Heart left ventricle (tissue), 16 donors: Measurements from ENCODE around the gene ASCC3. TPM values are rescaled to one million over a fixed set of nuclear protein-coding genes. Genes with fewer than 3 reads are reported as not detected.
A peak's percentile ranks its signal among the peaks of the same experiment; 100 is the strongest.

Source experiments
- ATAC-seq, 4 donors: fragments of 200-7000 bp; cut with Tn5 transposase; one replicate each; pipeline ENCODE4 v1.9.1; 2020 to 2022; ENCODE audit warnings: moderate library complexity in 4 of 4, mild to moderate bottlenecking in 3 of 4, moderate number of reproducible peaks in 1 of 4
- DNase-seq, 5 donors: peaks; one replicate each; pipeline ENCODE4 v3.0.0-alpha.2; 2020
- H3K27ac ChIP-seq, 12 donors: fragments of 200-600 bp; sonication (generic) in 4 of 12; one replicate each; pipeline versions ENCODE4 v1.5.0 to v1.8.0; 2016 to 2022; ENCODE audit warnings: mild to moderate bottlenecking in 2 of 12
- H3K27me3 ChIP-seq, 9 donors: fragments of 200-600 bp; sonication (generic) in 2 of 9; one replicate each; pipeline versions ENCODE4 v1.5.1 to v1.8.0; 2016 to 2022; ENCODE audit warnings: mild to moderate bottlenecking in 3 of 9
- H3K36me3 ChIP-seq, 9 donors: fragments of 200-600 bp; sonication (generic) in 2 of 9; one replicate each; pipeline versions ENCODE4 v1.5.0 to v1.8.0; 2018 to 2022; ENCODE audit warnings: mild to moderate bottlenecking in 2 of 9
- H3K4me1 ChIP-seq, 12 donors: fragments of 200-600 bp; sonication (generic) in 4 of 12; one replicate each; pipeline versions ENCODE4 v1.5.0 to v1.8.0; 2016 to 2022; ENCODE audit warnings: mild to moderate bottlenecking in 3 of 12
- H3K4me3 ChIP-seq, 12 donors: fragments of 200-600 bp; sonication (generic) in 4 of 12; one replicate each; pipeline versions ENCODE4 v1.5.0 to v1.8.0; 2017 to 2022; ENCODE audit warnings: mild to moderate bottlenecking in 9 of 12, moderate library complexity in 4 of 12
- H3K9me3 ChIP-seq, 12 donors: fragments of 200-600 bp; sonication (generic) in 4 of 12; one replicate each; pipeline versions ENCODE4 v1.5.0 to v1.8.0; 2016 to 2022; ENCODE audit warnings: mild to moderate bottlenecking in 1 of 12
- CTCF ChIP-seq, 12 donors: fragments of 200-600 bp; sonication (generic) in 4 of 12; IDR thresholded peaks; one replicate each; pipeline versions ENCODE4 v1.5.0 to v1.8.0; 2018 to 2022; ENCODE audit warnings: antibody characterized with exemption in 12 of 12, mild to moderate bottlenecking in 5 of 12
- POLR2A ChIP-seq, 2 donors: fragments of 450-650 bp; IDR thresholded peaks; one replicate each; pipeline ENCODE4 v1.6.1; 2017; ENCODE audit warnings: antibody characterized with exemption in 2 of 2, mild to moderate bottlenecking in 2 of 2, moderate library complexity in 2 of 2
- WGBS, 4 donors: extraction: QIAGEN DNeasy Blood & Tissue Kit in 2 of 4; methylation state at CpG; one replicate each; pipeline versions ENCODE4 v1.1.5 to v1.1.7; 2013 to 2018; 5-methylcytosine and 5-hydroxymethylcytosine counted together
- intact Hi-C, 10 donors: fragments of 100-400 bp; cut with DNase I; formaldehyde crosslinking; loops; one replicate each; pipeline versions ENCODE4 v1.11.1 to v1.14.2; 2022
- polyA plus RNA-seq, 2 donors: library from polyadenylated mRNA; stranded (reverse); fragments of 200-250 nt; gene quantifications; one replicate each; pipeline ENCODE4 v1.2.3, GENCODE V29; 2013
- total RNA-seq, 9 donors: library from RNA; depleted of rRNA in 2 of 9; stranded (reverse); fragments of >200 nt in 2 of 9; fragmentation: NEBNext Ultra II Directional in 3 of 9; extraction: Animal tissue kit (Norgen Biotek cat#: 25700) in 3 of 9; gene quantifications; one replicate each; pipeline versions ENCODE4 v1.1.0 to v1.2.4, GENCODE V29; 2016 to 2023
- donor health status: ischemic (EF 13 %, LVEDD 7.1; RV severe dilation, severe dysfunction).
- donor health status: healthy with polysubstance abuse.
- donor health status: DM: no; HTN: yes; CAD: no.
- donor health status: DM: no; HTN: no; CAD: no.
- donor health status: ischemic (EF 25% LVEDD 6.9; RV normal size, moderate dysfunction).
- donor health status: ischemic (EF 25% LVEDD 5.7; RV mildly dilated, moderate dysfunction).
- donor health status: healthy.
- donor health status: DM: yes; HTN: yes; CAD: no.
- donor health status: ischemic (EF 35%, LVEDD 5.7; RV mildly dilated, moderate dysfunction).
- donor health status: nonischemic (EF 11% LVEDD 7.7; RV severe dilation, severe dysfunction).
- donor health status: DM: yes; HTN: yes; CAD: no.
- donor health status: PGD.
- donor health status: ischemic (EF 29% LVEDD 5.4; RV normal size, mild dysfunction).
- donor health status: nonischemic (EF 23%, LVEDD 6.1; RV moderate dilation, normal function).

ASCC3 gene
- total and polyA plus RNA-seq, 11 donors: 3.4 to 29.2 (median 15.0) TPM

GRCh38 chr6:100879317-100879716 lies 1.8 kb downstream of the ASCC3 start:
- intact Hi-C loops: no loop called here
- Histone ChIP-seq H3K36me3 (no peaks in the 10 kb centered on the region), H3K27ac (no peak overlapping the region), H3K27me3 (no peaks in the 10 kb centered on the region), H3K9me3 (no peaks in the 10 kb centered on the region), H3K4me3 (peak overlapping the region in 4 of 12 donors; percentile 86 to 90 (median 88)), H3K4me1 (peaks cover 0 to 39% (median 19%) of the 10 kb centered on the region in 12 donors)
- no peak for DNase-seq
- no peak for TF ChIP-seq CTCF (IDR thresholded peaks at IDR 0.05)
- TF ChIP-seq POLR2A (IDR thresholded peaks at IDR 0.05): no peak
- no peak for ATAC-seq
- whole genome bisulfite sequencing, 4 donors: 94 to 99% (median 97%) methylated on average over 2 of the region's 2 CpGs

GRCh38 chr6:100877851-100878250 lies 3.3 kb downstream of the ASCC3 start:
- ATAC-seq: no peak
- DNase-seq: no peak
- Histone ChIP-seq H3K36me3 (no peaks in the 10 kb centered on the region), H3K27me3 (no peaks in the 10 kb centered on the region), H3K9me3 (peaks cover 0 to 9% (median 0%) of the 10 kb centered on the region in 12 donors), H3K4me3 (no peak overlapping the region), H3K27ac (no peak overlapping the region), H3K4me1 (peaks cover 0 to 39% (median 19%) of the 10 kb centered on the region in 12 donors)
- TF ChIP-seq CTCF (IDR thresholded peaks at IDR 0.05) (no peak), POLR2A (IDR thresholded peaks at IDR 0.05) (no peak)
- intact Hi-C loops: no loop called here

- intact Hi-C loops: no loop called here
- Histone ChIP-seq H3K4me3 (no peak overlapping the region), H3K9me3 (peaks cover 0 to 9% (median 0%) of the 10 kb centered on the region in 12 donors), H3K27ac (no peak overlapping the region), H3K36me3 (peaks cover 0 to 8% (median 0%) of the 10 kb centered on the region in 9 donors), H3K4me1 (peaks cover 0 to 31% (median 15%) of the 10 kb centered on the region in 12 donors), H3K27me3 (no peaks in the 10 kb centered on the region)
- ATAC-seq (no peak), DNase-seq (no peak)
- TF ChIP-seq CTCF (IDR thresholded peaks at IDR 0.05): no peak
These were observed 4.9 kb downstream of the ASCC3 start for GRCh38 chr6:100876251-100876650.

- Histone ChIP-seq H3K4me1 (peaks cover 0 to 10% (median 0%) of the 10 kb centered on the region in 12 donors), H3K27me3 (no peaks in the 10 kb centered on the region), H3K9me3 (no peaks in the 10 kb centered on the region), H3K36me3 (peaks cover 0 to 72% (median 56%) of the 10 kb centered on the region in 9 donors), H3K4me3 (no peak overlapping the region), H3K27ac (no peak overlapping the region)
- 96 to 98% (median 97%) methylated on average over 2 of the region's 2 CpGs for WGBS, 4 donors
- intact Hi-C loops: no loop called here
- ATAC-seq (no peak), DNase-seq (no peak)
- TF ChIP-seq CTCF (IDR thresholded peaks at IDR 0.05) (no peak), POLR2A (IDR thresholded peaks at IDR 0.05) (no peak)
These were observed 15.6 kb downstream of the ASCC3 start for GRCh38 chr6:100865525-100865924.
